Measurements from ENCODE around the gene CEMP1.

DNA sequence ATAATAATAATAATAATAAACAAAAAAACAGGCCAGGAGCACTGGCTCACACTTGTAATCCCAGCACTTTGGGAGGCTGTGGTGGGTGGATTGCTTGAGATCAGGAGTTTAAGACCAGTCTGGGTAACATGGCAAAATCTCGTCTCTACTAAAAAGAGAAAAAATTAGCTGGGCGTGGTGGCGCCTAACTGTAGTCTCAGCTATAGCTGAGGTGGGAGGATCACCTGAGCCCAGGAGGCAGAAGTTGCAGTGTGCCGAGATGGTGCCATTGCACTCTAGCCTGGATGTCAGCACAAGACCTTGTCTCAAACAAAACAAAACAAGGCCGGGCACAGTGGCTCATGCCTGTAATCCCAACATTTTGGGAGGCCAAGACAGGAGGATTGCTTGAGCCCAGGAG lies 36.2 kb downstream of the CEMP1 start:
- TF ChIP-seq POLR2A (IDR thresholded peaks at IDR 0.05; ENCODE audit: low read length) (no peak), GATA1 (IDR thresholded peaks at IDR 0.05; ENCODE audit: low read depth, low read length) (no peak)
